ENCODE measurements around the gene SEMA4A. TPM values are rescaled to one million over a fixed set of nuclear protein-coding genes. Genes with fewer than 3 reads are reported as not detected.

Gene SEMA4A
- total and polyA plus RNA-seq, 9 of the 15 experiments (the other 6 are each of a cell fraction or from before 2014, with no cell fraction given): 0.04 to 1.7 (median 0.45) TPM

- no peak for TF ChIP-seq CHD7 (IDR thresholded peaks at IDR 0.05; ENCODE audit: low read depth, low read length)
- TF ChIP-seq ZBTB12 (CRISPR knock-in tag; IDR thresholded peaks at IDR 0.05): no peak
- TF ChIP-seq CBX3 (IDR thresholded peaks at IDR 0.05; ENCODE audit: borderline replicate concordance in 1 of 2, low read length in 2 of 2): no peak
- peak; percentile 51 for TF ChIP-seq PRDM10 (IDR thresholded peaks at IDR 0.05; ENCODE audit: partially characterized antibody)
- TF ChIP-seq NFATC3 (IDR thresholded peaks at IDR 0.05): no peak
- no peak for TF ChIP-seq ZNF431 (CRISPR knock-in tag; IDR thresholded peaks at IDR 0.05)
- TF ChIP-seq PRPF4 (IDR thresholded peaks at IDR 0.05; ENCODE audit: insufficient read depth, low read depth, low read length, poor library complexity, severe bottlenecking): no peak
- peak; percentile 42 for TF ChIP-seq DACH1 (IDR thresholded peaks at IDR 0.05; ENCODE audit: partially characterized antibody)
- TF ChIP-seq ZNF143 (CRISPR knock-in tag; IDR thresholded peaks at IDR 0.05): no peak
- TF ChIP-seq CAMTA2 (CRISPR knock-in tag; conservative IDR thresholded peaks at IDR 0.05): no peak
- TF ChIP-seq NR3C1 (CRISPR knock-in tag; IDR thresholded peaks at IDR 0.05): no peak
Measured at GRCh38 chr1:156123356-156124196, 29.8 kb upstream of the SEMA4A start (continued).
